Measurements from ENCODE around the gene MIB2. TPM values are rescaled to one million over a fixed set of nuclear protein-coding genes. Genes with fewer than 3 reads are reported as not detected.
"Not testable (repeated sequence)": the region's sequence is repeated elsewhere in the genome, so short reads cannot be mapped to it uniquely, and the experiment has no call there.

Gene MIB2
- total RNA-seq, 2 donors from 2014 or later = 36.7 to 49.8 TPM

DNA sequence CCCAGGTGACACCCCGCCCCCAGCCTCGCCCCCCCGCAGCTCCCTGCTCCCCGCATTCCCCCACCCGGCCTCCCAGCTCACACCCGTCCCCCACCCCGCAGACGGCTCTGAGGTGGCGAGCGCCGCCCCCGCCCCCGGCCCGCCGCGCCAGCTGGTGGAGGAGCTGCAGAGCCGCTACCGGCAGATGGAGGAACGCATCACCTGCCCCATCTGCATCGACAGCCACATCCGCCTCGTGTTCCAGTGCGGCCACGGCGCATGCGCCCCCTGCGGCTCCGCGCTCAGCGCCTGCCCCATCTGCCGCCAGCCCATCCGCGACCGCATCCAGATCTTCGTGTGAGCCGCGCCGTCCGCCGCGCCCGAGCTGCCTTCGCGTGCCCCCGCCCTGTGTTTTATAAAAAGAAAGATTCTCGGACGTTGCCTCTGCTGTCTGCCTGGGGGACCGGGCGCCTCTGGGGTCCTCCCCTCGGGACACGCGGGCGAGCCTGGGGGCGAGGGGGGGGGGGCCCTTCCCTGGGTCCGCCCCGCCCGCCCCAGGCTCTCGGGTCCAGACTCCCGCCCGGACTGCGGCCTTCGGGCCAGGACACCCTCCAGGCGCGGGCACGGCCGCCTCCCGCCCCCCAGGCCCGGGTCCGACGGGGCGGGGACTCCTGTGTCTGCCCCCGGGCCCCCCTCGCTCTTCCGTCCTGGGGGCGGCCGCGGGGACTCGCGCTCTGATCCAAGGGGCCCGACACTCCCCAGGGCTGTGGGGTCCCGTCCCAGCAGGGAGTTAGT lies 15.1 kb downstream of the MIB2 start:
- DNase-seq (ENCODE audit: low spot score in 2 of 2) (peak; percentile 90 to 96), ATAC-seq (peak; percentile 84 to 86)
- H3K9me3 Mint-ChIP-seq = no peaks in the 10 kb centered on the region
- peak overlapping the region; percentile 77 to 83 for H3K27ac Mint-ChIP-seq
- H3K36me3 Mint-ChIP-seq = peaks cover 0 to 5% of the 10 kb centered on the region in 2 donors

DNA sequence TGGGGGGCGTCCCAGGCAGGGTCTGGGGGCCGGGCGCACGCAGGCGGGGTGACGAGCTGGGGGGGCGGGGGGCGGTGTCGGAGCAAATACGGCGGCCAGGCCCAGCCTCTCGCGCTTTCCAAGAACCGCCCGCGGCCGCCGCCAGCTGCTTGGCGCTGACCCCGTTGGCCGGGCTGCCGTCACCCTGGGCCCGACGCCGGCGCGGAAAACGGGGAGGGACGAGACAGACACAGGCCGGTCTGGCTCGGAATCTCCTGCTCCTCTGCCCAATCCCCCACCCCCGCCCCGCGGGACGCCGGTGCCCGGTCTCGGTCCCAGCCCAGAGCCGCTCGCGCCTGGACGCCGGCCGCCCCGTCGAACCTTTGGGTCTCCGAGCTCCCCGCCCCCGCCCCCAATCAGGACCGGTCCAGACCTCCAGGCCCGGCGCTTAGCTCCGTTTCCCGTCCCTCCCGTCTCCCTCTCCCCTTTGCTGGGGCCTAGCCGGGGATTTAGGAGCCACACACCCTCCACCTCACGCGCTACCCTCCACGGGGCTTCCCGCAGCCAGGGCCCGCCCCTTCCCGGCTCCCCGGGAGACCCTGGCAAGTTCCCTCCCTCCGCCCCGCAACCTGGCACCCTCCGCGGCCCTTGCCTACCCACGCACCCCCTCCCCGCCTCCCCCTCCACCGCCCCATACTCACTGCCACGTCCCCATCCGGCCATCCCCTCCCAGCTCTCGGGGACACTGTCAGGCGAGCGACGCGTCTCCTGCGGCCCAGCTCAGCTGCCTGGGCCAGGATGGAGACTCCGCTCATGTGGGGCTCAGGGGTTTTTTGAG lies 15.9 kb downstream of the MIB2 start:
- Mint-ChIP-seq H3K27ac (no peak overlapping the region), H3K9me3 (no peaks in the 10 kb centered on the region), H3K36me3 (peaks cover 0 to 5% of the 10 kb centered on the region in 2 donors)
- no peak for ATAC-seq
- no peak for DNase-seq (ENCODE audit: low spot score in 2 of 2)

DNA sequence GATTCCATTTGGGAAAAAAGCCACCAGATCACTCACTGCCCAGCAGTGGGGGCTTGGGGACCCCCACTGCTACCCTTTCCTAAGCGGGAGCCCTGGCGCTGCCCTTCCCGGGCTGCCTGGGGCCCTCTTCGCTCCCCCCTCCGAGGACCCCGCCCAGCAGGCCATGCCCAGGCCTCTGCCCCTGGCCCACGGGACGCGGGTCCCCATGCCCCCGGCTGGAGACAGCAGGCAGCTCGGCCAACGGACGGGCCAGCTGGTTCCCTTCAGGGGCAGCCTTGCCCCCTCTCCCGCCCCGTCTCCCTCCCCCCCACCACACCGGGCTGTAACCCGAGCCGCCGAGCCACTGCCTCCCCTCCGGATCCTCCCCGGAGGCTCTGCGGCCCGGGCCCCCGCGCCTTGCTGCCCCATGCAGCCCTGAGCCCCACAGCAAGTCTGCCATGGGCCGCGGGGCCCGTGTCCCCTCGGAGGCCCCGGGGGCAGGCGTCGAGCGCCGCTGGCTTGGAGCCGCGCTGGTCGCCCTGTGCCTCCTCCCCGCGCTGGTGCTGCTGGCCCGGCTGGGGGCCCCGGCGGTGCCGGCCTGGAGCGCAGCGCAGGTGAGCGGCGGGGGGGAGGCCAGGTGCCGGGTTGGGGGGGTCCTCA lies 16.6 kb downstream of the MIB2 start, which contains the start of gene MMP23B:
Gene MMP23B (plus strand): TSS at position 392 of the 639 bp plus-strand sequence. CDS start 46 bp downstream, at position 438.
- no peaks in the 10 kb centered on the region for H3K9me3 Mint-ChIP-seq
- no peak within 1 kb of the TSS for H3K27ac Mint-ChIP-seq
- DNase-seq (ENCODE audit: low spot score in 2 of 2) = no peak

DNA sequence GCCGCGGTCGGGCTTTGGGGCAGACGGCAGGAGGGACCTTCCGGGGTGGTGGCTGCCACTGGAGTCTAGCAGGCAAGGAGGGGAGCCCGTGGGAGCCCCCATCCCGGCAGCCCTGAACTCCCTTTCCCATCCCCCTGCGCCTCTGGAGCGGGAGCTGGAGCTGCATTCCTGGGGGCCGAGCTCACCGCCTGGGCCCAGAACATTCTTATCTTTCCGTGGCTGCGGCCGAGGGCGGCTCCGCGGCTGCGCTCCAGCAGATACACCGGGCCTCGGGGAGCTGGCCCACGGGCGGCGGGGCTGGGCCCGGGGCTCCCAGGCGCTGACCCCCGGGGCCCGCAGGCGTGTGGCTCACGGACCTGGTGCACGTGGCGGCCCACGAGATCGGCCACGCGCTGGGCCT lies 18.1 kb downstream of the MIB2 start:
- not testable (repeated sequence) for ATAC-seq; H3K27ac Mint-ChIP-seq; H3K9me3 Mint-ChIP-seq; DNase-seq (ENCODE audit: low spot score in 2 of 2); H3K36me3 Mint-ChIP-seq

More for the DNA sequence above, 16.6 kb downstream of the MIB2 start, which contains the start of gene MMP23B:
- no peak for ATAC-seq
- H3K36me3 Mint-ChIP-seq = peaks cover 0 to 5% of the 10 kb centered on the region in 2 donors

DNA sequence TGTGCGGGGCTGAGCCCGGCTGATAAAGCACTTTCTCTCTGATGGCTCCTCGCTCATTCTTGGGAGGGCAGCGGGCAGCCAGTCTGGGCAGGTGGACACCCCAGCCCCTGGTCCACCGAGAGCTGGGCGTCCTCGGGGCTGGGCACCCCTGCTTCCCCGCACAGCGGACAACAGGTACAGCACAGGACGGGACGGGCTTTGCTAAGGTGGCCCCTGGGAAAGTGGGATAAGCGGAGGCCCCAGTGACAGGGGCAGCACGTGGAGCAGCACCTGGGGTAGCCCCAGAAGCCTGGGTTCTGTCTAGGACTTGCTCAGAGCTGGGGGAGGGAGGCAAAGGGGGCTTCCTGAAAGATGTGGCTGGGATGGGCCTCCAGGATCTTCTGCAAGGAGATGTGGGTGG lies 19.3 kb downstream of the MIB2 start:
- not testable (repeated sequence) for H3K9me3 Mint-ChIP-seq; H3K27ac Mint-ChIP-seq; ATAC-seq; H3K36me3 Mint-ChIP-seq; DNase-seq (ENCODE audit: low spot score in 2 of 2)

DNA sequence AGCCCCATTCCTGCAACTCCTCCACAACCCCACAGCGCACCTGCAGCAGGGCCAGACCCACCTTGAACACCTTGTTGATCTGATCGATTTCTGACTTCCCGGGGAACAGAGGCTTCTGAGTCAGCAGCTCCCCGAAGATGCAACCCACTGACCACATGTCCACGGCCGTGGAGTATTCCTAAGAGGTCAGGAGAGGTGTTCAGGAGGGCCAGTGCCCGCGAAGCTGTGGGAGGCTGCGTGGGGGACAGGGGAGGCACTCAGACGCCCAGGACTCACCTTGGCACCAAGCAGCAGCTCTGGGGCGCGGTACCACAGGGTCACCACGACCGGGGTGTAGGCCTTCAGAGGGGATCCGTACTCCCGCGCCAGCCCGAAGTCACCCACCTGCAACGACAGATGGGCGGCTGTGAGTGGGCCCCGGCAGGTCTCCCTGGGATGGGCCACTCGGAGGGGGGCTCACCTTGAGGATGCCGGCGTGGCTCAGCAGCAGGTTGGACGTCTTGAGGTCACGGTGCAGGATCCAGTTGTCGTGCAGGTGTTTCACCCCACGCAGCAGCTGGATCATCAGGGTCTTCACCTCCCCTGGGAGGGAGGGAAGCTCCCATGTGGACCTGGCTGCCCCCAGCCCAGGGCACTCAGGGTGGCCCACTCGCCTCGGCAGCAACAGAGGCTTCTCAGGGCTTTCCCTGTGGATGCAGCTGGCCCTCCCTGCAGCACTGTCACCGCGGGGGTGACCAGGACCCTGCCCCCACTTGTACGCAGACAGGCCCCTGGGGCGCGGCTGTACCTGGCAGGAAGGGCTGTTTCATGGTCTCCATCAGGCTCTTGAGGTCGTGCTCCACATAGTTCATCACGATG lies 21.6 kb downstream of the MIB2 start:
- H3K36me3 Mint-ChIP-seq; ATAC-seq; H3K27ac Mint-ChIP-seq; DNase-seq (ENCODE audit: low spot score in 2 of 2); H3K9me3 Mint-ChIP-seq: not testable (repeated sequence)

DNA sequence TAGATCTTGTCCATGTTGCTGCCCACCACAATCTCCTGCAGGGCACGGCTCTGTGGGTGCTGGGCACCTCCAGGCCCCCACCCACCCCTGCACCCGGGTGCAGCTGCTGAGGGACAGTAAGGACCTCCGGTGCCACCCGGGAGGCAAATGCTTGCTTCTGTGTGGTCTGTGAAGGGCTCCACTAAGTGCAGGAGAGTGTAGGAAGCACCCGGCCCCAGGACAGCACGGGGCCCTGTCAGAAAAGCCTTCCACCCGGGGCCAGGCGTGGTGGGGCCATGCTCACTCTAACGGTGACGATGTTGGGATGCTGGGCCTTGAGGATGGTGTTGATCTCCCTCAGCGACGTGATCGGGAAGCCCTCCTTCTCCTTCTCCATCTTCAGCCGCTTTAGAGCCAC lies 22.2 kb downstream of the MIB2 start:
- H3K36me3 Mint-ChIP-seq, ATAC-seq: not testable (repeated sequence)

DNA sequence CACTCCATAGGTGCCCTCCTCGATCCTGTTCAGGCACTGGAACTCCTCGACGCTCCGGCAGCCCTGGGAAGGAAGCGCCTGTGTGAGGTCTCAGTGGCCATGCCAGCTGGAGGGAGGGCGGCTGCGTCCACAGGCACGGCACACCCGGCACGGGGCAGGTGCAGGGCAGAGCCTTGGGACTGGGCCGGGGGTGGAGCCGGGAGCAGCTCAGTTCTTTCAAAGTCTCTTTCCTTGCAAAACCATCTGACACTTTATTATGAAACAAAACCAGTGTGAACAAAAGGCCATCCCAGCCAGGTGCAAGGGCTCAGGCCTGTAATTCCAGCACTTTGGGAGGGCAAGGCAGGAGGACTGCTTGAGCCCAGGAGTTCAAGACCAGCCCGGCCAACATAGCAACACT lies 23.2 kb downstream of the MIB2 start:
- not testable (repeated sequence) for H3K27ac Mint-ChIP-seq; ATAC-seq; H3K36me3 Mint-ChIP-seq; DNase-seq (ENCODE audit: low spot score in 2 of 2); H3K9me3 Mint-ChIP-seq

More for the DNA sequence above, 22.2 kb downstream of the MIB2 start:
- H3K9me3 Mint-ChIP-seq; DNase-seq (ENCODE audit: low spot score in 2 of 2); H3K27ac Mint-ChIP-seq: not testable (repeated sequence)

DNA sequence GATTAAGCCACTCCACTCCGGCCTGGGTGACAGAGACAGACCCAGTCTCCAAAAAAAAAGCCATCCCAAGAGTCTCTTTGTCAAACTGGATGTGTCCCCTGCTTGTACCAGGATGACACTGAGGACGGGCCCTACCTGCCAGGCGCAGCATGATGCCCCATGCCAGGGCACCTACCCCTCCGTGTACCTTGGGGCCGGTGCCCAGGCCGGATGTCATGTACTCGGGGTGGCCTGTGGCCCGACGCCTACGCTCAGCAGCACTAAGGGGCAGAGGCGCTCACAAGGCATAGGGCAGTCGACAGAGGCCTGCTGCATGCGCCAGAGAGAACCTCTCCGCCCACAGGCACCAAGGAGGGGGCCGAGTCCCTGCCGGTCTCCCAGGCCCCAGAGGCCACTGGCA lies 24.1 kb downstream of the MIB2 start:
- not testable (repeated sequence) for DNase-seq (ENCODE audit: low spot score in 2 of 2); H3K36me3 Mint-ChIP-seq; H3K27ac Mint-ChIP-seq; ATAC-seq; H3K9me3 Mint-ChIP-seq

DNA sequence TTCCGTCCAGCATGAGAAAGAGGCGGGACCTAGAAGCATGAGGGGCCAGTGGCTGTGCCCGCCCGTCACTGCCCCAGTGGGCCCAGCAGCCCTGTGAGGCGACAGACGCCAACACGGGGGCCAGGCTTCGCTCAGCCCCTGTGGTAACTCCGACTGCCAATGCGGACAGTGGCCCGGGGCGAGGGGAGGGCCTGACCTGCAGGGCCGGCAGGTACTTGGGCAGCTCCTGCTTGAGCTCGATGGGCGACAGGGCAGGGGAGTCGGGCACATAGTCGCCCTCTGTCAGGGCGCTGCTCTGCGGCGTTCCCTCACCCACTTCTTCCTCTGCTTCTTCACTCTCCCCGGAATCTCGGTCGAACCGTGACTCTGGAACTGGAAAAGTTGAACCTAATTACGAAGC lies 24.8 kb downstream of the MIB2 start:
- not testable (repeated sequence) for H3K27ac Mint-ChIP-seq; DNase-seq (ENCODE audit: low spot score in 2 of 2); H3K9me3 Mint-ChIP-seq; H3K36me3 Mint-ChIP-seq; ATAC-seq

DNA sequence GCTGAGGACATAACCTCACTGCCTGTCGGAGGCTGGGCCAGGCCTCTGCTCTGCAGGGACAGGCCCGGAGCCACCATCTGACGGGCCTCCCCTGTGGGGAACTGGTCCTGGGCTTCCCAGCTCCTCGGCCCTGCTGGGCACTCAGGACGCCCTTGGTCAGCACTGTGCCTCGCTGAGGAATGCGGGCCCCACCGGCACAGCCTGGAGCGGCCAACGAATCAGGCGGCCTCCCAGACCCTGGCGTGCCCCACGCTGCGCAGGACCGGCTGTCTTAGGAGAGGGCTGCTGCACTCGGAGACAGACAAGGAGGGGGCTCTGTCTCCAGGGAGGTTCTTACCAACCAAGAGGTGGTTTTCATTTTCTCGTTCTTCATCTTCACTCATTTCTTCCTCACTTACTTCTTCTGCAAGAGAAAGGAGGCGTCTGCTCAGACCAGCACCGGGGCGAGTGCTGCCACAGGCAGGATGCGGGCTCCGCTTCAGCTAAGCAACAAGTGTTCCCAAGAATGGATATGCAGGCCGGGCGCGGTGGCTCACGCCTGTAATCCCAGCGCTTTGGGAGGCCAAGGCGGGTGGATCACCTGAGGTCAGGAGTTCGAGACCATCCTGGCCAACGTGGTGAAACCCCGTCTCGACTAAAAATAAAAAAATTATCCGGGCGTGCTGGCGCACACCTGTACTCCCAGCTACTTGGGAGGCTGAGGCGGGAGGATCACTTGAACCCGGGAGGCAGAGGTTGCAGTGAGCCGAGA lies 25.6 kb downstream of the MIB2 start:
- not testable (repeated sequence) for H3K9me3 Mint-ChIP-seq; H3K27ac Mint-ChIP-seq; DNase-seq (ENCODE audit: low spot score in 2 of 2); ATAC-seq; H3K36me3 Mint-ChIP-seq

DNA sequence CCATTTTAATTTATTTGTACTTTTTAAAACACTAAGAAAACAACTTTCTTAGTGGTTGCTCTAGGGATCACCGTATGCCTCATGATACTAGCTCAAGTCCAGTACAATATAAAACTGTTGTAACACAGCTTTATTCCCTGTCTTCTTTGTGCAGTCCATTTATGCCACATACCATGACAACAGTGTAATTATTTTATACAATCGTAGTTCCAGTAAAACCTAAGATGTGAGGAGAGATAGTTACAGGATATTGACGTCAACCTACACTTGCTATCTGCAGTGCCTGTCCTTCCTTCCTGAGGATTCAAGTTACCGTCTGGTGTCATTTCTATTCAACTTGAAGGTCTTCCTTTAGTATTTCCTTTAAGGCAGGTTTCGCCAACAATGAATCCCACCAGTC lies 31.0 kb downstream of the MIB2 start:
- peaks cover 22 to 28% of the 10 kb centered on the region in 2 donors for H3K36me3 Mint-ChIP-seq
- not testable (repeated sequence) for ATAC-seq; DNase-seq (ENCODE audit: low spot score in 2 of 2); H3K9me3 Mint-ChIP-seq; H3K27ac Mint-ChIP-seq

DNA sequence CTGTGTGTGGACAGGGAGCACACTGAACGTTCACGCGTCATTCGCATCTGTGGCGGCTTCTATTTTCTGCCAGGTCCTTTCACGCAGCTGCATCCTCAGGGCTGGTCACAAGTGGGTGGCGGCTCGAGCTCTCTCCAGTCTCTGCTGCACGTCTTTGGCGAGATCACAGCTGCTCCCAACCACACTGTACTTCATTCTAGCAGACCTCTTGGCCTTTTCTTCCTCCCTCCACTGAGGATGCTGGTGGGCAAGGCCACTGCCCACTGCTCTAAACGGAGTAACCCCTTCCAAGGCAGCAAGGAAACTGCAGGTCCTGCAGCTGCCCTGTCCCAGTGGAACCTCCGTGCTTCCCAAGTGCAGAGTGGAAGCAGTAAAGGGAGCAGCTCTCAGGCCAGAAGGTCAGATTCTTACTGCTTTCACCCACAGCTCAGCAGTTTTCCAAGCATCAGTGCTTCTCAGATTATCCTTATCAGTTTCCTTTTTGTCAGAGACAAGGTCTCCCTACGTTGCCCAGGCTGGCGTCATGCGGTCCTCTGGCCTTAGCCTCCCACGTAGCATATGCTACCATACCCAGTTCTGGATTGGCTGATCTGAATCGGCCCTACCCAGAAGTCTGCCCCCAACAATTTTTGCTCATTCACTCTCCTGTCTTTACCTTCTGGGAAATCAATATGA lies 32.4 kb downstream of the MIB2 start:
- H3K9me3 Mint-ChIP-seq; DNase-seq (ENCODE audit: low spot score in 2 of 2); ATAC-seq: not testable (repeated sequence)
- Mint-ChIP-seq H3K27ac (peak overlapping the region in 1 of 2 donors; percentile 2), H3K36me3 (peaks cover 22 to 36% of the 10 kb centered on the region in 2 donors)

DNA sequence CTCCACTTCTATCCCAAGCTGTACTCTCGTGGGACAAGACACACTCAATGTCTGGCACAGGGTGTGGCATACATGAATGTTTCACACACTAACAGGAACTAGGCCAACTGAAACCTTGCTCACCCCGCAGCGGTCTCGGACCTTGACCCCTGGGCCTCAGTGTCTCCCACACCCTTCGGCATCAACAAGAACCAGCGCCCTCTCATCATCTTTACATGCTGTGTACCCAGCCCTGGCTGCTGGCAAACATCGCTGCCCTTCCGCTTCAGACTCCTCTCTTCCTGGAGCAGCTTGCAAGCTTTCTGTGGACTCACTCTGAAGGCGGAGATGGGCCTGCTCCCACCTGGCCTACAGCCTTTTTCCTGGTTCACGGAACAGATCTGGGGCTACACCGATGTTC lies 33.0 kb downstream of the MIB2 start:
- Mint-ChIP-seq H3K36me3 (peaks cover 22 to 36% of the 10 kb centered on the region in 2 donors), H3K27ac (peak overlapping the region in 1 of 2 donors; percentile 36)
- not testable (repeated sequence) for H3K9me3 Mint-ChIP-seq; ATAC-seq; DNase-seq (ENCODE audit: low spot score in 2 of 2)

All from activated naive CD4-positive, alpha-beta T cell treated with anti-CD3 and anti-CD28 coated beads, Interleukin-2, amount 50 U/mL, for 72 hours (primary cell).